CD4-positive, alpha-beta T cell treated with Interleukin-10 for 1 hour (primary cell): ENCODE data around the gene TUBGCP4.
A peak's percentile ranks its signal among the peaks of the same experiment; 100 is the strongest.

Experiments
- DNase-seq: peaks from one replicate; pipeline ENCODE4 v3.0.0-alpha.2; 2020

The TUBGCP4 gene

GRCh38 chr15:43406189-43406588 is 35.3 kb downstream of the TUBGCP4 start:
- DNase-seq = no peak

DNA sequence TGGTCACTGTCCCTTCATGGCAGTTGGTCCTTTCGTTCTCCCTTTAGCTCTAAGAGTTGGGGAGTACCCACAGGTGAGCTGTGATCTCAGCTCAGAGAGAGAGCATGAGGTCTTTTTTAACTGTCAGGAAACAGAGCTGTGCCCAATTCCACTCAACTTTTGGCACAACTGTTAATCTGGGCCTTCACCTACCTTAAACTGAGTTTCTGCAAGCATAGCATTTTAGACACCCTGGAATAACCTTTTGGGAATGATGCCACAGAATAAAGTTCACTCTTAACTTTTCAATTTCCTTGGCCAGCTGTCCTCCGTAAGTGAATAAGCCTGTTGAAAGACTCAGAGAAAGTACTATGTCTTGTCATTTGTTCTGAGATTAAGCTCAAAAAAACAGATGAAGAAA is 35.9 kb downstream of the TUBGCP4 start:
- no peak for DNase-seq

- DNase-seq = no peak
These were observed 37.9 kb downstream of the TUBGCP4 start for GRCh38 chr15:43408789-43409188.

GRCh38 chr15:43410572-43411214 is 39.8 kb downstream of the TUBGCP4 start:
- DNase-seq = no peak

DNA sequence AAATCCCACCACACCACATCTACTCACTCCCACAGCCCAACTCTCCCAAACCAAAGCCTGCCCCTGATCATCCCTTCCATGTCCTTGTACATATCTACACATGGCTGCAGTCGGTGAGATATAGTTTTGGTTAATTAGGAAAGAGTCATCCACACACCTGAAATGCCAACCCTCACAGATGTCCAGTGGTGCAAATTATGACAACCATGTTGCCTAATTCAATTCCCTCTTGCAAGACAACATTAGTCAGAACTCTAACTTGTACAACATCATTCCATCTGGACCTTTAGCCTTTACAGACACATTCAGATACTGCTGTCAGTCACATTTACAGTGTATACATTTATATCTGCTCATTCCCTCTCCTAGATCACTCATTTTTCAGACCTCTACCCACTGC is 41.2 kb downstream of the TUBGCP4 start:
- no peak for DNase-seq

DNA sequence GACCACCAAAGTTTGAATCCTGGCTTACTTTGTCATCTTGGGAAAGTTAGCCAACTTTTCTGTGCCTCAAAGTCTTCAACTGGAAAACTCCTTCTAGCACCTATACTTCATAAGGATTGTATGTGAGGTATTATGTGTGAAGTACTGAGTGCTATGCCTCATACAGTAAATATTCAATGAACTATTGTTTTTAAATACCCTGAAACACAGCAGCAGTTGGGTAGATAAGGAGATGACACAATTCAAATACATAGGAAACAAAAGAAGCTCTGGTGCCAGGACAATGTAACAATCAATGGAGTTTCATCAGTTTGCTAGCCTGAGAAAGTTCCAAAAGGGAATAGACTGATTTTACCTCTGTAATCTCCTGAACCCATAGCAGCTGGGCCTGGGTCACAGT is 43.3 kb downstream of the TUBGCP4 start:
- DNase-seq = no peak

DNA sequence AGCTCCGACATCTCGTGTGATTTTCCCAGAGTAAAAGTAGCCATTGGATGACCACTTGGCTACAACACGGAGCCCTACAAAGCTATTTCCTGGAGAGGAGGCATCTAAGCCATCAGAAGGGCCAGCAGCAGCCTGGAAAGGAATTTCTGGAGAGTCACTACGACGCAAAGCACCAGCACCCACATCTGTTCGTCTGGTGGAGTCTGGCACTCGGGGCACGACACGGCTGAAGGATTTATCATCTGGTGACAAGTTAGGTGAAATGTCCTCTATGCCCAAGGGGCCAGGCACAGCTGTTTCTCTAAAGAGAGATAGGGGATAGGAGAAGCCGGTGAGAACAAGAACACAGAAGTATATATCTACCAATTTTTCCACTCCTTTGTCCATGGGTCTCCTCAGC is 49.5 kb downstream of the TUBGCP4 start:
- DNase-seq = no peak

- DNase-seq = no peak
These were observed 50.0 kb downstream of the TUBGCP4 start for GRCh38 chr15:43420876-43421275.

GRCh38 chr15:43423793-43424192 is 52.9 kb downstream of the TUBGCP4 start:
- DNase-seq = no peak

GRCh38 chr15:43429687-43430086 is 58.8 kb downstream of the TUBGCP4 start:
- no peak for DNase-seq

DNA sequence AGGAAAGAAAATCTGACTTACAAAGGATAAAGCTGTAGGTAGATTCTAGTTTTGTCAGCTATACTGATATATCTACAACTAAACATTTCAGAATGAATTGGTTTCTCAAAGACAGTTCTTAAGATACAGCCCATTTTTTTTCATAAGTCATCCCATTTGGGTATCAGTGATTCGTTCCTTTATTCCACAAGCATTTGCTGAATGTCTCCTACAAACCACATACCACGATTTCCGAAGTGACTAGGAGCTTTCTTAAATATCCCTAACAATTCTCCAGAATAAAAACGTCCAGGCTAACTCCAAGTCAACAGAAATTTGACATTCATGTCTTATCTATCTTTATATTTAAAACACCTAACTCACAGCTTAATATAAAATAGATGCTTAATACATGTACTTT is 62.3 kb downstream of the TUBGCP4 start:
- no peak for DNase-seq

GRCh38 chr15:43433661-43434303 is 62.9 kb downstream of the TUBGCP4 start:
- DNase-seq = no peak

- no peak for DNase-seq
These were observed 63.5 kb downstream of the TUBGCP4 start for GRCh38 chr15:43434446-43434845.

- DNase-seq = no peak
These were observed 65.5 kb downstream of the TUBGCP4 start for GRCh38 chr15:43436395-43436794.

DNA sequence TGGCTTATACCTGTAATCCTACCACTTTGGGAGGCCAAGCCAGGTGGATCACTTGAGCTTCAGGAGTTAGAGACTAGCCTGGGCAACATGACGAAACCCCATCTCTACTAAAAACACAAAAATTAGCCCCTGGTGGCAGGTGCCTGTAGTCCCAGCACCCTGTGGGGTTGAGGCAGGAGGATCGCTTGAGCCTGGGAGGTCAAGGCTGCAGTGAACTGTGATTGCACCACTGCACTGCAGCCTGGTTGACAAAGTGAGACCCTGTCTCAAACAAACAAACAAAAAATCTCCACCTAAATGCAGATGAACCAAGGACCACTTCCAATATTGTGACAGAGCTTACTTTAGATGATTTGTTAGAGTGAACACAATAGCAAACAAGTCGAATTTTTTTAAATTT is 68.4 kb downstream of the TUBGCP4 start:
- no peak for DNase-seq

DNA sequence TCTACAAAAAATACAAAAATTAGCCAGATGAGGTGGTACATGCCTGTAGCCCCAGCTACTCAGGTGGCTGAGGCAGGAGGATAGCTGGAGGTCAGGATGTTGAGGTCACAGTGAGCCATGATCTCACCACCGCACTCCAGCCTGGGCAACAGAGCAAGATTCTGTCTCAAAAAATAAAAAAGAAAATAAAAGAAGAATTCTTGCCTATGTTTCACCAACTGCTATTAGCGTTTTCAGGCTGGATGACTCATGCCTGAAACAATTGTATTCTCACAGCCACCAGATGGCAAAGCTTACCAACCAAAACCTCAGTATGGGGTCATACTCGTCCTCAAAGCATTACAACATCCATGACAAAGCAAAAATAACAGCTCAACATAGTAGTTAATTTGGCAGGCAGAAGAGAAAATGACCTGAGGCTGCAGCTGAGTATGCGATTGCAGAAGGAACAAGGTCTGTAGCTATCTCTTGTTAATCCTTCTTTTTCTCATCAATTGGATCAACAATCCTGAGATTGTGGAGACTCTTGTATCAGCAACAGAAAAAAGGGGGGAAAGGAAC is 69.9 kb downstream of the TUBGCP4 start:
- DNase-seq = peak; percentile 40

DNA sequence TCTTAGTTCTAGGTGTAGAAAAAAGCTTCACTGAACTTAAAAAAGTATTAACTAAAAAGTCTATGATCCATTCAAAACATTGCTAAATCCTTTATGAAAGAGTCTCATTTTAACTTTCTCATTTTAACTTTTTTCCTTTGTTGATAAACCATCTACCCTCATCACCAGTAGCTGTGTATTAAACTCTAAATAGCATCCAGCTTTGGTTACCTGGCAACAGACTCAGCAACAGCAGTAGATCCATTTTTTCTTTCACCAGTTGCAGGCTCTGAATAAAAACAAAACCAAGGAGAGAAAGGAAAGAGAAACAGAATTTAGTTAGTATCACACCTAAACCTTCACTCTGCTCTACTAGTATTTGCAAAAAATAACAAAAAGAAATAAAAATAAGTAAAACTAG is 70.4 kb downstream of the TUBGCP4 start:
- no peak for DNase-seq

DNA sequence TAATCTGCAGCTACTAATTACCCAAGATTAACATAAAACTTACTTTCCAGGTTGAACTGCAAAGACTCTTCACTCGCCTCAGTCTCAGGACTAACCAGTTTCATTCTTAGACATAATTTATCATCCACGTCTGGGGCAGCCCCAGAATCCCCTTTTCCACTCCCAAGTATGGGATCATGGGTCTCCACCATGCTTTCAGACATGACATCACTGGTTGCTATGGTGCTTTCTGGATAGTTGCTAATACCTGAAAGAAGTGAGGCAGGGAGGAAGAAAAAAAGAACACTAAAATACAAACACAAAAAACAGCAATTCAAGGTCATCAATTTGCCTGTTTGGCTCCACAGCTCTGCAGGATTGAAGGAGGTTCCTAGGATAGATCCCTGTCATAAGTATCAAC is 75.4 kb downstream of the TUBGCP4 start:
- no peak for DNase-seq

- DNase-seq = no peak
These were observed 79.1 kb downstream of the TUBGCP4 start for GRCh38 chr15:43449981-43450380.
